GM12892 (cell line): Measurements from ENCODE around the gene NOD1.
"Not testable (repeated sequence)": the region's sequence is repeated elsewhere in the genome, so short reads cannot be mapped to it uniquely, and the experiment has no call there.

ENCODE experiments used
- DNase-seq: peaks from one replicate; pipeline ENCODE4 v3.0.0; 2011; ENCODE audit not compliant: insufficient read length
- FAIRE-seq: peaks from 2 replicates; lab custom pipeline; 2011; peaks lifted over from hg19 to GRCh38; lab: Jason Lieb, UNC
- POLR2A ChIP-seq: IDR thresholded peaks from 2 replicates; pipeline ENCODE4 v1.6.1; 2011; ENCODE audit warnings: low read depth, low read length, control low read depth
- POLR2AphosphoS5 ChIP-seq: IDR thresholded peaks from 2 replicates; pipeline ENCODE4 v1.6.1; 2011; ENCODE audit warnings: low read depth, low read length, control low read depth
- TAF1 ChIP-seq: IDR thresholded peaks from 2 replicates; pipeline ENCODE4 v1.6.1; 2011; ENCODE audit warnings: low read depth, mild to moderate bottlenecking, control low read depth, low read length, borderline replicate concordance

NOD1 gene

DNA sequence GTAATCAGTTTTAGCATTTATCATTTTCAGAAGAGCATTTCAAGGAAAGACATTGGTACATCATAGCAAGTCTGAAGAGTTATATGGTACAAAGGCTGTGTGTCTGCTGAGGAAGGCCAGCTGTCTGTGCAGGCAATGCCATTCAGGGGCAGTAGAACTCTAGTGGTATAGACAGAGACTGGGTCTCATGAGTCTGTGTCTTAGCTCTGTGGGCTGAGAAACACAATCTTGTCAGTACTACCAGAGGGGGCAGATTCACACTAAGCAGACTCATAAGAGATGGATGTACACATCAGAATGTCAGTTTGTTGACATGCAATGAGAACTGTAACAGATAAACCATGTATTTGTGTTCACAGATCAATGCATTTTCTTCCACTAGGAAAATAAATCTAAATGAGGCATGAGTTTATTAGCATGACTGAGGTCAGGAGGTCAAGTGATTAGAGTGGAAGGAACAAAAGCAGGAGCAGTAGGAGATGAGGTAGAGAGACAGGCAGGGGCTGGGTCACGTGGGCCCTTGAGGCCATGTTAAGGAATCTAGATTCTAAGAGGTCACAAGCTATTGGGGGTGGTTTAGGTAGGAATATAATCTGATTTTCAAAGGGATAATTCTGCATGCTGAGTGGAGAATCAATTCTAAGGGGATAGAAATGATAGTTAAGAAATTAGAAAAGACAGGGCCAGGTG lies 33.5 kb upstream of the NOD1 start:
- DNase-seq (no peak), FAIRE-seq (no peak)
- TF ChIP-seq POLR2A (no peak), POLR2AphosphoS5 (no peak), TAF1 (no peak)

DNA sequence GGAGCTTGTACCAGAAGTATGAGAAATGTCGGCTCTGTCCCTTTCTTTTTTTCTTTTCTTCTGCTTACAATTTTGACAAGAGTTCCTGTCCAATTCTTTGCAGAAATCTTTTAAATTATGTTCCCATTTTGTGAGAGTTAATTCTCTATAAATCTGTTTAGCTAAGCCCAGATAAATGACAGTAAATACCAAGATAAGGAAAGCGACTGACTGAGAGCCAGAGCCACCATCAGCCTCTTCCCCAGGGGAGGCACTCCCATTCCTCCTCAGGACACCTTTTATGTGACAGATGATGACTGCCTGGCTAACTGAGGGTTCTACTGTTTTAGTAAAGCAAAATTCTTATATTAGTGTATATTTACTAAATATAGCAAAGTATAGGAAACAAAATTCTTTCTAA lies 32.9 kb upstream of the NOD1 start:
- FAIRE-seq (no peak), DNase-seq (no peak)
- TF ChIP-seq POLR2AphosphoS5: no peak
- TF ChIP-seq TAF1: no peak
- TF ChIP-seq POLR2A: no peak

DNA sequence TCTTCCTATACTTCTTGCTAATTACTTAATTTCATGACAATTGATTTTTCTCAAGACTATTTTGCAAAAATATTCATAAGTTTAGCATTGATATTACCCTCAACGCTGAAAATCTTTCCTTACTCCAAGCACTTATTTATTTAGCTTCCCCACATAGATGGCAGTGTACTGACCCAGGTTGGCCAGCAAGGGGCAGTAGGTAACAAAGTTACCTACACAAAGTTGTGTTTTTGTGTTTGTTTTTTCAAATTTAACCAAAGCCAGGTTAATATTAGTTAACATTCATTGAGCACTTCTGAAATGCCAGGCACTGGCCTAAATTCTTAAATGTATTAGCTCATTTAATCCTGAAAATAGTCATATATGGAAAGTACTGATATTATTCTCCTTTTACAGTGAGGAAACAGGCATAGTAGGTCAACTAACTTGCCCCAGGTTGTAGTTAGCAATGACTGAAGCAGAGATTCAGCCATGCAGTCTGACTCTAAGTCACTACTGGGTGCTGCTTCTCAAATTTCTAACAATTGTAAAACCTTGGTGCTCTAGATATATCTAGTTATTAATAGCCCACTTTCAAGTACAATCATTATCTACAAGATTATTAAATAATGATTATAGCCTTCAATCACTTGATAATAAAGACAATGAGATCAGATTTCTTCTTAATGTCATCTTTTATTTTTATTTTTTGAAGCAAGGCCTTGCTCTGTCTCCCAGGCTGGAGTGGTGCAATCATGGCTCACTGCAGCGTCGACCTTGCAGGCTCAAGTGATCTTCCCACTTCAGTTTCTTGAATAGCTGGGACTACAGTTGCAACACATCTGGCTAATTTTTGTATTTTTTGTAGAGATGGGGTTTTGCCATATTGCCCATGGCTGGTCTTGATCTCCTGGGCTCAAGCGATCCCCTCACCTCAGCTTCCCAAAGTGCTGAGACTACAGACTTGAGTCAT lies 31.8 kb upstream of the NOD1 start:
- FAIRE-seq (peak; percentile 76), DNase-seq (no peak)
- no peak for TF ChIP-seq TAF1
- no peak for TF ChIP-seq POLR2A
- TF ChIP-seq POLR2AphosphoS5: no peak

DNA sequence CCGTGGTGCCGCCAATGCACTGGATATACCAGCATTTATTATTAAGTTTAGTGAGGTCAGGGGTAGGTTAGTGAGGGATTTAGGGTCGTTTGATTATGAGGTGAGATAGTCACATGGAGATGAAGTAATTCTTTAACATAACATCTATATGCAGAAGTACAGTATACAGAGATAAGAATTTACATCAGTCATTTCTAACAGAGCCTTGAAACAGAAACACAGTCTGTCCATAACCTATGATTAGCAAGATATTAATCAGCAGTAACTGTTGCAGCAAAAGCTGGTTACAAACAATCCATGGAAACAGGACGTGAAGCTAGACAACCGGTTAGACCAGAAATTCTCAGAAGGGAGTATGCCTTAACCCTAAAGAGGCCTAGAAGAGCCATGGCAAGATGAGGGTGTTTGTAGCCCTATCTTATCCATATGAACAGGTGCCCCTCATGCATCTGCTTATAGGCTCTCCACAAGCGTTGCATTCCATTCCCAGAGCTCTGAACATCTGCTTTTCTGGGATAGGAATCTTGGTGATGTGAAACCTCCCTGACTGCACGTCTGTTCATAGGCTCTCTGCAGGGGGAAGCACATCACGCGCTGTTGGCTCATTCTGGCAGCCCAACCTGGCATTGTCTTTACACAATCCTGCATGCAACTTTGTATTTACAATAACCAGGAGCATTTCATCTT lies 30.7 kb upstream of the NOD1 start:
- FAIRE-seq, DNase-seq: not testable (repeated sequence)

DNA sequence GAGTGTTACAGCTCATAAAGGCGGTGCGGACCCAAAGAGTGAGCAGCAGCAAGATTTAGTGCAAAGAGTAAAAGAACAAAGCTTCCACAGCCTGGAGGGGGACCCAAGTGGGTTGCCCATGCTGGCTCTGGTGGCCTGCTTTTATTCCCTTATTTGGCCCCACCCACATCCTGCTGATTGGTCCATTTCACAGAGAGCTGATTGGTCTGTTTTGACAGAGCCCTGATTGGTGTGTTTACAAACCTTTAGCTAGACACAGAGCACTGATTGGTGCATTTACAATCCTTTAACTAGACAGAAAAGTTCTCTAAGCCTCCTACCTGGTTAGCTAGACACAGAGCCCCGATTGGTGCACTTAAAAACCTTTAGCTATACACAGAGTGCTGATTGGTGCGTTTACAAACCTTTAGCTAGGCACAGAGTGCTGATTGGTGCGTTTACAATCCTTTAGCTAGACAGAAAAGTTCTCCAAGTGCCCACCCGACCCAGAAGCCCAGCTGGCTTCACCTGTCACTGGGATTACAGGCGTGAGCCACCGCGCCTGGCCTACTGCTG lies 28.8 kb upstream of the NOD1 start:
- not testable (repeated sequence) for DNase-seq, FAIRE-seq

DNA sequence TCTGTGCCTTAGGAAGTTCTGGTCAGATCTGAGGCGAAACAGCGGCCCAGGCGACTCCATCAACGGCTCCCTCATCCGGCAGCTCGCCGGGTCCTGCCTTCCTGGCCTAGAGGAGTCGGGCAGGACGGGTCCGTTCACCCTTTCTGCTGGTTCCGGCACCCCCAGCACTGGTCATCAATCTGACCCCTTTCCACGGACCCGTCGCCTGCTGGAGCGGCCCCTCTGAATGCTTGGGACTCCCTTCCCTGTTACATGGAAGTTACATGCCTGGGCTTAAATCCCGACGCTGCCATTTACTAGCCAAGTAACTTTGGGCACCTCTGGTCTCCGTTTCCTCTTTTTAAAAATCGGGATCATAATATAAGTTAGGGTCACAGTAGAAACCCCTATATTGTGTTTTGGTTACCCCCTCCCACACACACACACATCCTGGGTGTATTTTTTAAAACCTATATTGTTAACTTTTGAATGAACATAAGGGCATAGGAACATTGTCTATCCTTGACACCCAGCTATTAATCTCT lies 26.7 kb upstream of the NOD1 start:
- TF ChIP-seq TAF1 (no peak), POLR2AphosphoS5 (no peak), POLR2A (no peak)
- DNase-seq: no peak
- FAIRE-seq: no peak

DNA sequence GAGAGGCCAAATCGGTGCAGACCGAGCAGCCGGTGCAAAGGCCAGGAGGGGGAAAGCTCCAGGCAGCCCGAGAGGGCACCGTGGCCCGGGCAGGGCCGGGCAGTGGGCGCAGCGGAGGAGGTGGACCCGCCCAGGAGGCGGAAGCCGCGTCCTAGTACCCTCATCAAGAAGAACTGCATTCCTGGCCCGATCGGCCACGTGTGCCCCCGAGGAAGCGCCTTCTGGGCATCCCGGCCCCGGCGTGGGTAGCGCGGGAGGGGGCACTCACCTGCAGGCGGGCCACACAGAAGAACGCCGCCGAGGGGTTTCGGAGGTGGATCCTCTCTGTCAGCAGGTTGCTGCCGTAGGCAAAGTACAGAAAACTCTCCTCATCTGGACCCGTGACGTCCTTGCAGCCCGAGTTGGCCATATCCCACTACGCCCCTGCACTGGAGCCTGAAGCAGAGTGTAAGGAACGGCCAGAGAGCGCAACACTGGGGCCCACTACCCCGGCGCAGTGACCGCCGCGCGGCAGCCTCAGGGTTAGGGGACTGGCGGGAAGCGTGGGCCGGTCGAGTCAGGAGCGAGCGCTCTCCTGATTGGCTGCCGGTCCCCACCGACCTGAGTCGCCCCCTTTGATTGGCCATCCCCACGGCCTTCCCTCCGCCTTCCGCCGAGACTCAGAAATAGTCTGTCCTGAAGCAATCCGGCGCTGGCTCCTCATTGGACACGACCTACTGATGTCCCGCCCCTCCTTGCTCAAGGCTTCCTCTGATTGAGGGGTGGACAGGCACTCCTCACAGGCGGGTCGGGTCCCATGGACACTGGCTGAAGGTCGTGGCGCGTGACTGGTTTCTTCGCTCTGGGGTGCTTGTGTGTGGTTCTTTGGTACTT lies 26.0 kb upstream of the NOD1 start, which contains the start of gene GGCT:
Gene GGCT, minus strand, starts transcription at position 529 of the 873 bp plus-strand sequence. Its CDS starts 120 bp downstream, at position 409.
- TF ChIP-seq POLR2A (peak; percentile 94), POLR2AphosphoS5 (peak; percentile 93), TAF1 (0 out of 2 replicates have a peak, but pooled peaks have one; percentile 60)
- DNase-seq (peak; percentile 89), FAIRE-seq (peak; percentile 90)

DNA sequence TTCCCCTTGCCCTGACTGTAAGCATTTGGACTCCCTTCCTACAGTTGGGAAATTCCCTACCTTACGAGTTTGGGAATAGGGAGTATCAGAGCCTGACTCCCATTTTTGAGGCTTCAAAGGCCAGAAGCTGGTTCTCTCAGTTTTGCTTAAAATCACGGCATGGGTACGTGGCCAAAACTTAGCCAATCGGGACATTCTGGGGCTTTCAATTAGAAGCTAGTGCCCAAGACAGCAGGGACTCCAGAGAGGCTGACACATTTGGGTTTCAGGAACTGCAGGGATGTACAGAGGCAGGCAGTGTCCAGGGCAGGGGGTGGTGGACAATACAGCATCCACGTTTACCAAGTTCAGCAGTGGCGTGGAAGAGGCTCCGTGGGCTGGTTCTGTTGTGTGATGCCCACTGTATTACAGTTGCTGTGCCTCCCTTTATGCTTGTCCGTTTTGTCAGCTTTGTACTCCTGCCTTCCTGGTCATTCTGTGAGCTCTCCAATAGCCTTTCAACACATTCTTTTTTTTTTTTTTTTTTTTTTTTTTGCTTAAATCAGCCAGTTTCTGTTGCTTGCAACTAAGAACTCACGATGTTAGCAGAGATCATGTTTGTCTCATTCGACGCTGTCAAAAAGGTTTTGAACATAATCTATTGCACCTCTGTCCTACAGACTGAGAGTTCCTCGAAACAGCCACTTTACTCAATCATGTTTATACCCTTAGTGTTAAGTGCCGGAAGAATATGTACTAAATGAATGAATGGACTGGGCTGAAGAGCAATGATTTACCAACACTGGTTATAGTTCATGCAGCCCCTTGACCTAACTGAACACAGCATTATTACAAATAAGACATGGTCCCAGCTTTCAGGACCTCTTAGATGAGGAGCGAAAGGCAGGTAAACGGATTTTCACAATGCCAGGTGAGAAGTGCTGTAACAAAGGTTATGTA lies 25.0 kb upstream of the NOD1 start:
- TF ChIP-seq POLR2AphosphoS5 (no peak), POLR2A (no peak), TAF1 (no peak)
- FAIRE-seq (no peak), DNase-seq (no peak)

DNA sequence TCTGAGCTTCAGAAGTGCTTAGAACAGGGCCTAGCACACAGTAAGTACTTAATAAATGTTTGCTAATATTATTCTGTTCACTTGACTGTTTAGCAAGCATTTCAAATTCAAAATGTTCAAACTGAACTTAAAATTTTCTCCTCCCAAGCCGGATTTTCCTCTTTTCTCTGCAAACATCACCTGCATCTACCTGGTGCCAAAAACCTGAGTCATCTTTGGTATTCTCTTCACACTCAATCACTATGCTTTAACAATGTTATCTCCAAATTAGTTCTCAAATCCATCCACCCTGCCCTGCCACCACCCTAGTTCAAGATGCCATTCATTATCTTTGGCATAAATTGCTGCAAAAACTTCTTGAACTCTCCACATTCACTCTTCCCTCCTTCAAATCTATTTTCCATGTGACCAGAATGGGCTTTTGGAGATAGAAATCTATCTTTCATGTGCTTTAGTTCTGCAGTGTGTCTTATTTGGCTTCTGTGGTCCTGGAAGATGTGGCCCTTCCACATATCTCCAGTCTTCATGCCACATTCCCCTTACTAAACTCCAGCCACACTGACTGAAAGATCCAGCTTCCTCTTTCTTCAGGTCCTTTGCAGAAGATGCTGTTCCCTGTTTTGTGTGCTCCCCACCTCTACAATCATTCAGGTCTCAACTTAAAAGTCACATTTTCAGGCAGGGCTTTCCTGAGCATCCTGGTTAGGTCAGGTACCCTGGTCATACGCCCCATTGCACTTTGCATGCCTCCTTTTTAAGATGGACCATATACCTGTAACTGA lies 24.1 kb upstream of the NOD1 start:
- FAIRE-seq (no peak), DNase-seq (no peak)
- TF ChIP-seq TAF1 (no peak), POLR2AphosphoS5 (no peak), POLR2A (no peak)
